Neural progenitor cell (in vitro differentiated cells): Measurements from ENCODE around the gene BTBD10. TPM values are rescaled to one million over a fixed set of nuclear protein-coding genes. Genes with fewer than 3 reads are reported as not detected.

ENCODE experiments used
- DNase-seq: peaks from one replicate; pipeline ENCODE4 v3.0.0-alpha.2; 2016; ENCODE audit warnings: low spot score
- H2AFZ ChIP-seq: fragments of 200-600 bp; sonication (generic); replicated peaks from 2 replicates; pipeline ENCODE4 v1.6.1; 2016; ENCODE audit warnings: antibody characterized with exemption
- H3F3A ChIP-seq: fragments of 200-600 bp; sonication (generic); 2 replicates; pipeline ENCODE4 v1.6.1; 2016; ENCODE audit warnings: antibody characterized with exemption, low read depth
- H3K27ac ChIP-seq: fragments of 200-600 bp; sonication (generic); 2 replicates; pipeline ENCODE4 v1.5.1; 2016; ENCODE audit warnings: mild to moderate bottlenecking
- H3K27me3 ChIP-seq: fragments of 200-600 bp; sonication (generic); 2 replicates; pipeline ENCODE4 v1.6.1; 2016; ENCODE audit warnings: mild to moderate bottlenecking, moderate library complexity
- H3K36me3 ChIP-seq: fragments of 200-600 bp; sonication (generic); 2 replicates; pipeline ENCODE4 v1.5.1; 2016
- H3K4me1 ChIP-seq: fragments of 200-600 bp; sonication (generic); 2 replicates; pipeline ENCODE4 v1.6.1; 2016; ENCODE audit warnings: mixed run types
- H3K4me2 ChIP-seq: fragments of 200-600 bp; sonication (generic); 2 replicates; pipeline ENCODE4 v1.6.1; 2016
- H3K4me3 ChIP-seq: fragments of 200-600 bp; sonication (generic); 2 replicates; pipeline ENCODE4 v1.5.1; 2016
- H3K79me2 ChIP-seq: fragments of 200-600 bp; sonication (generic); 2 replicates; pipeline ENCODE4 v1.6.1; 2016; ENCODE audit warnings: low read depth
- H3K9ac ChIP-seq: fragments of 200-600 bp; sonication (generic); 2 replicates; pipeline ENCODE4 v1.6.1; 2016
- H3K9me3 ChIP-seq: fragments of 200-600 bp; sonication (generic); 2 replicates; pipeline ENCODE4 v1.5.1; 2016; ENCODE audit warnings: low read depth
- H4K20me1 ChIP-seq: fragments of 200-600 bp; sonication (generic); 2 replicates; pipeline ENCODE4 v1.6.1; 2016; ENCODE audit warnings: low read depth
- H3K27ac Mint-ChIP-seq: 3 replicates; pipeline ENCODE4 v1.8.0; 2021; ENCODE audit warnings: mixed read lengths
- H3K27me3 Mint-ChIP-seq: 2 replicates; pipeline ENCODE4 v1.8.0; 2022; ENCODE audit warnings: low read depth, mild to moderate bottlenecking, inconsistent platforms, moderate library complexity, mixed read lengths; ENCODE audit not compliant: insufficient read depth
- H3K36me3 Mint-ChIP-seq: 3 replicates; pipeline ENCODE4 v1.8.0; 2021; ENCODE audit warnings: mixed read lengths
- H3K4me1 Mint-ChIP-seq: 3 replicates; pipeline ENCODE4 v1.8.0; 2021; ENCODE audit warnings: mixed read lengths
- H3K4me3 Mint-ChIP-seq: 3 replicates; pipeline ENCODE4 v1.8.0; 2021; ENCODE audit warnings: mild to moderate bottlenecking, moderate library complexity, mixed read lengths
- H3K9me3 Mint-ChIP-seq: 3 replicates; pipeline ENCODE4 v1.8.0; 2020; ENCODE audit warnings: mixed read lengths
- CTCF ChIP-seq: fragments of 200-600 bp; sonication (generic); IDR thresholded peaks from 2 replicates; pipeline ENCODE4 v1.5.1; 2017; ENCODE audit warnings: antibody characterized with exemption, mild to moderate bottlenecking
- EZH2 ChIP-seq: fragments of 200-600 bp; sonication (generic); IDR thresholded peaks from 2 replicates; pipeline ENCODE4 v1.6.1; 2017; ENCODE audit warnings: antibody characterized with exemption, mild to moderate bottlenecking, moderate library complexity
- EZH2phosphoT487 ChIP-seq: fragments of 200-600 bp; sonication (generic); IDR thresholded peaks from 2 replicates; pipeline ENCODE4 v1.6.1; 2017; ENCODE audit warnings: antibody characterized with exemption
- total RNA-seq: library from RNA; depleted of rRNA; stranded (reverse); fragments of >200 nt; gene quantifications from 2 replicates; pipeline ENCODE4 v1.2.3, GENCODE V29; 2015; ENCODE audit warnings: low replicate concordance

The BTBD10 gene
- total RNA-seq, 1 donor from 2014 or later, result 59.3 TPM

GRCh38 chr11:13475091-13475490 lies 12.1 kb upstream of the BTBD10 start:
- H3K4me2 ChIP-seq, result no peak overlapping the region
- no peaks in the 10 kb centered on the region for H3K79me2 ChIP-seq
- Mint-ChIP-seq H3K27ac (no peak overlapping the region), H3K36me3 (no peaks in the 10 kb centered on the region), H3K9me3 (peaks cover 4% of the 10 kb centered on the region), H3K4me1 (peaks cover 3% of the 10 kb centered on the region), H3K4me3 (no peak overlapping the region), H3K27me3 (no peaks in the 10 kb centered on the region)
- no peaks in the 10 kb centered on the region for H3K4me1 ChIP-seq
- no peaks in the 10 kb centered on the region for H3F3A ChIP-seq
- H3K36me3 ChIP-seq, result no peaks in the 10 kb centered on the region
- H3K27ac ChIP-seq, result no peak overlapping the region
- no peak for TF ChIP-seq EZH2phosphoT487
- TF ChIP-seq EZH2, result no peak
- no peak for TF ChIP-seq CTCF
- H3K4me3 ChIP-seq, result no peak overlapping the region
- no peak for DNase-seq
- H3K9ac ChIP-seq, result no peak overlapping the region
- no peaks in the 10 kb centered on the region for H4K20me1 ChIP-seq
- no peaks in the 10 kb centered on the region for H3K27me3 ChIP-seq
- no peaks in the 10 kb centered on the region for H3K9me3 ChIP-seq
- no peak overlapping the region for H2AFZ ChIP-seq

- H3K9me3 ChIP-seq, result no peaks in the 10 kb centered on the region
- Mint-ChIP-seq H3K36me3 (no peaks in the 10 kb centered on the region), H3K9me3 (peaks cover 2% of the 10 kb centered on the region), H3K4me3 (no peak overlapping the region), H3K4me1 (peaks cover 3% of the 10 kb centered on the region), H3K27me3 (no peaks in the 10 kb centered on the region), H3K27ac (no peak overlapping the region)
- TF ChIP-seq CTCF (no peak), EZH2 (no peak), EZH2phosphoT487 (no peak)
- no peak for DNase-seq
- no peak overlapping the region for H3K4me2 ChIP-seq
- H3K9ac ChIP-seq, result no peak overlapping the region
- no peaks in the 10 kb centered on the region for H3K79me2 ChIP-seq
- H3K4me1 ChIP-seq, result no peaks in the 10 kb centered on the region
- H4K20me1 ChIP-seq, result no peaks in the 10 kb centered on the region
- no peak overlapping the region for H2AFZ ChIP-seq
- no peak overlapping the region for H3K27ac ChIP-seq
- no peaks in the 10 kb centered on the region for H3F3A ChIP-seq
- H3K4me3 ChIP-seq, result no peak overlapping the region
- no peaks in the 10 kb centered on the region for H3K36me3 ChIP-seq
- no peaks in the 10 kb centered on the region for H3K27me3 ChIP-seq
Observed at GRCh38 chr11:13473013-13473722, 10.1 kb upstream of the BTBD10 start.

GRCh38 chr11:13468750-13469149 lies 5.7 kb upstream of the BTBD10 start:
- H3K27ac ChIP-seq, result no peak overlapping the region
- H3K36me3 ChIP-seq, result no peaks in the 10 kb centered on the region
- H3K4me2 ChIP-seq, result no peak overlapping the region
- Mint-ChIP-seq H3K4me1 (peaks cover 9% of the 10 kb centered on the region), H3K9me3 (peaks cover 2% of the 10 kb centered on the region), H3K4me3 (no peak overlapping the region), H3K27ac (no peak overlapping the region), H3K36me3 (no peaks in the 10 kb centered on the region), H3K27me3 (no peaks in the 10 kb centered on the region)
- H4K20me1 ChIP-seq, result no peaks in the 10 kb centered on the region
- H3K9me3 ChIP-seq, result no peaks in the 10 kb centered on the region
- no peaks in the 10 kb centered on the region for H3K79me2 ChIP-seq
- peaks cover 3% of the 10 kb centered on the region for H3K4me1 ChIP-seq
- peaks cover 5% of the 10 kb centered on the region for H3F3A ChIP-seq
- no peak for TF ChIP-seq EZH2phosphoT487
- no peak for TF ChIP-seq EZH2
- TF ChIP-seq CTCF, result no peak
- H2AFZ ChIP-seq, result no peak overlapping the region
- H3K4me3 ChIP-seq, result no peak overlapping the region
- no peak for DNase-seq
- H3K9ac ChIP-seq, result no peak overlapping the region
- no peaks in the 10 kb centered on the region for H3K27me3 ChIP-seq
